ENCODE results near the gene LITAFD. TPM values are rescaled to one million over a fixed set of nuclear protein-coding genes. Genes with fewer than 3 reads are reported as not detected.

LITAFD gene
- polyA plus RNA-seq, 1 of the 3 experiments (the other 2 are of a cell fraction) = not detected

DNA sequence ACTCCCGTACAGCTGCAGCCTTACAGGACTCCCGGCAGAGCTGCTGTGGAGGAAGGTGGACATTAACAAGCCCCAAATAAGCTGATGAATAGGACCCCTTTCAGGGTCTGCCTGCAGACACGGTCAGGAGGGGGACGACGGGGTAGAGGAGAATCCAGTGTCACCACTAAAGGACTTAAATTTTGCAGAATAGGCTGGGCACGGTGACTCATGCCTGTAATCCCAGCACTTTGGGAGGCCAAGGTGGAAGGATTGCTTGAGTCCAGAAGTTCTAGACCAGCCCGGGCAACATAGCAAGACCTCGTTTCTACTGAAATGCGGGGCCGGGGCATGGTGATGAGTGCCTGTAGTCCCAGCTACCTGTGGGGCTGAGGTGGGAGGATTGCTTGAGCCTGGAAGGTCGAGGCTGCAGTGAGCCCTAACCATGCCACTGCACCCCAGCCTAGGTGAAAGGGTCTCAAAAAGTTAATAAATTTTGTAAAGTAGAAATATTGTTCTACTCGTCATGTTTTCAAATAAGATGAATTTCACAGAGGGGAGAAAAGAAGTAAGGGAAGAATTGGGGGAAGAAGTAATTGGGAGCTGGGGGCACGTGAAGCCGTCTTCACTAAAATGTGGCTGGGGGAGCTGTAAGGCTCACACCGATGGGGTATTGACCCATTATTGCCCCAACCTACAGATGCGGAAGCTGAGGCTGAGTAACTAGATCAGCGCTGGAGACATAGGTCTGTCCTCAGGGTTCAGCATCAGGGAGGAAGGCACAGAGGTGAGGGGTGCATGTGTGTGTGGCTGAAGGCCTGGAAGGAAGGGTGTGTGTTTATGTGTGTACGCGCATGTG lies 4.7 kb downstream of the LITAFD start:
- H3K9me2 ChIP-seq = no peaks in the 10 kb centered on the region
- H3F3A ChIP-seq (replicated peaks; ENCODE audit: insufficient read depth) = peaks cover 6% of the 10 kb centered on the region
- H2AFZ ChIP-seq (ENCODE audit: low read depth) = no peak overlapping the region
- H3K36me3 ChIP-seq (replicated peaks in 1 of 2; ENCODE audit: control insufficient read depth in 1 of 2, insufficient read depth in 2 of 2, low read length in 1 of 2) = peaks cover 5 to 23% of the 10 kb centered on the region in 2 experiments
- H3K9ac ChIP-seq = no peak overlapping the region
- 0 out of 2 replicates have a peak, but pooled peaks cover 12% of the 10 kb centered on the region for H4K20me1 ChIP-seq (ENCODE audit: insufficient read depth)
- 79% methylated on average over 19 of the region's 19 CpGs for WGBS (ENCODE audit: low lambda C conversion rate)
- H3K4me3 ChIP-seq (ENCODE audit: low read depth in 2 of 2, low read length in 1 of 2) = no peak overlapping the region
- no peaks in the 10 kb centered on the region for H3K9me3 ChIP-seq
- H3K4me2 ChIP-seq = peak overlapping the region; percentile 59; the same call in 1 of the 2 replicates
- H3K4me1 ChIP-seq (ENCODE audit: control insufficient read depth in 1 of 2, insufficient read depth in 2 of 2, low read depth in 1 of 2, low read length in 1 of 2) = peaks cover 9 to 32% of the 10 kb centered on the region in 2 experiments; a peak in 2 of 4 replicates
- CTCF ChIA-PET = interaction anchor here (0.6 to 7.5 kb wide), 7 partner anchors 13 to 352 kb away, joined by 3 to 45 read pairs (median 7); no protein-coding TSS in a partner anchor
- no peak for TF ChIP-seq FOXJ3 (CRISPR knock-in tag; IDR thresholded peaks at IDR 0.05)
- TF ChIP-seq EP300 (IDR thresholded peaks at IDR 0.05; ENCODE audit: borderline replicate concordance in 1 of 2, low read depth in 1 of 2, low read length in 1 of 2) = no peak
- no peak for TF ChIP-seq IRF3 (IDR thresholded peaks at IDR 0.05; ENCODE audit: low read depth, low read length)
- no peak for TF ChIP-seq GATA2 (CRISPR knock-in tag; IDR thresholded peaks at IDR 0.05)
- TF ChIP-seq NRF1 (IDR thresholded peaks at IDR 0.05; ENCODE audit: low read depth, low read length) = no peak
- TF ChIP-seq CHD2 (IDR thresholded peaks at IDR 0.05; ENCODE audit: low read length, partially characterized antibody) = no peak
- TF ChIP-seq SMC3 (IDR thresholded peaks at IDR 0.05; ENCODE audit: low read depth, low read length) = no peak
- no peak for TF ChIP-seq GABPA (IDR thresholded peaks at IDR 0.05; ENCODE audit: low read depth)
- no peak for TF ChIP-seq CTCF (IDR thresholded peaks at IDR 0.05)
- TF ChIP-seq NFIC (IDR thresholded peaks at IDR 0.05; ENCODE audit: borderline replicate concordance) = no peak
- TF ChIP-seq RAD21 (IDR thresholded peaks at IDR 0.05; ENCODE audit: low read length) = no peak
- no peak for DNase-seq
- no peak overlapping the region; a peak in 1 of 4 replicates for H3K27ac ChIP-seq (ENCODE audit: low read depth in 2 of 2, low read length in 1 of 2)
- POLR2A ChIA-PET = no interaction called here
- H3K27me3 ChIP-seq (ENCODE audit: insufficient read depth) = no peaks in the 10 kb centered on the region
- no peaks in the 10 kb centered on the region for H3K79me2 ChIP-seq (ENCODE audit: insufficient read depth)

DNA sequence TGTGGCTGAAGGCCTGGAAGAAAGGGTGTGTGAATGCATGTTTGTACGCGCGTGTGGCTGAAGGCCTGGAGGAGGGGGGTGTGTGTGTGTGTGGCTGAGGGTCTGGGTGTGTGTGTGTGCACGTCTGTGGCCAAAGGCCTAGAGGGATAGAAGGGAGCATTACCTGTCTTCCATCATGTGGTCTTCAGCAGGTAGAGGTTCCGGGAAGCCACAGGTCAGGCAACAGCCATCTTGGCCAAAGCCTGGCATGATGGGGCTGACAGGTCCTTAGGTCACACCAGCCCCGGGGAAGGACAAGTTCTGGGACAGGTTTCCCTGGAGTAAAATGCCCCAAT lies 5.2 kb downstream of the LITAFD start:
- Histone ChIP-seq H3F3A (replicated peaks; ENCODE audit: insufficient read depth) (peaks cover 6% of the 10 kb centered on the region), H3K4me2 (no peak overlapping the region), H3K9me2 (no peaks in the 10 kb centered on the region), H3K9me3 (no peaks in the 10 kb centered on the region), H3K9ac (no peak overlapping the region), H3K4me3 (ENCODE audit: low read depth in 2 of 2, low read length in 1 of 2) (no peak overlapping the region), H2AFZ (ENCODE audit: low read depth) (no peak overlapping the region), H4K20me1 (ENCODE audit: insufficient read depth) (0 out of 2 replicates have a peak, but pooled peaks cover 12% of the 10 kb centered on the region), H3K79me2 (ENCODE audit: insufficient read depth) (no peaks in the 10 kb centered on the region), H3K36me3 (replicated peaks in 1 of 2; ENCODE audit: control insufficient read depth in 1 of 2, insufficient read depth in 2 of 2, low read length in 1 of 2) (peaks cover 5 to 28% of the 10 kb centered on the region in 2 experiments), H3K27me3 (ENCODE audit: insufficient read depth) (no peaks in the 10 kb centered on the region), H3K4me1 (ENCODE audit: control insufficient read depth in 1 of 2, insufficient read depth in 2 of 2, low read depth in 1 of 2, low read length in 1 of 2) (peaks cover 9 to 32% of the 10 kb centered on the region in 2 experiments; a peak in 2 of 4 replicates), H3K27ac (ENCODE audit: low read depth in 2 of 2, low read length in 1 of 2) (peak overlapping the region in 1 of 2 experiments; percentile 80; a peak in 1 of 4 replicates)
- CTCF ChIA-PET = interaction anchor here (0.6 to 2.5 kb wide), 7 partner anchors 13 to 351 kb away, joined by 3 to 10 read pairs (median 5); no protein-coding TSS in a partner anchor
- WGBS (ENCODE audit: low lambda C conversion rate) = 97% methylated on average over 5 of the region's 6 CpGs
- POLR2A ChIA-PET = no interaction called here
- no peak for DNase-seq
- TF ChIP-seq, protein P1, sequence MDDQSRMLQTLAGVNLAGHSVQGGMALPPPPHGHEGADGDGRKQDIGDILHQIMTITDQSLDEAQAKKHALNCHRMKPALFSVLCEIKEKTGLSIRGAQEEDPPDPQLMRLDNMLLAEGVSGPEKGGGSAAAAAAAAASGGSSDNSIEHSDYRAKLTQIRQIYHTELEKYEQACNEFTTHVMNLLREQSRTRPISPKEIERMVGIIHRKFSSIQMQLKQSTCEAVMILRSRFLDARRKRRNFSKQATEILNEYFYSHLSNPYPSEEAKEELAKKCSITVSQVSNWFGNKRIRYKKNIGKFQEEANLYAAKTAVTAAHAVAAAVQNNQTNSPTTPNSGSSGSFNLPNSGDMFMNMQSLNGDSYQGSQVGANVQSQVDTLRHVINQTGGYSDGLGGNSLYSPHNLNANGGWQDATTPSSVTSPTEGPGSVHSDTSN (IDR thresholded peaks at IDR 0.05) = no peak
- no peak for TF ChIP-seq JUND (IDR thresholded peaks at IDR 0.05)
- no peak for TF ChIP-seq MEF2A (IDR thresholded peaks at IDR 0.05; ENCODE audit: borderline replicate concordance, low read depth)
- TF ChIP-seq SMC3 (IDR thresholded peaks at IDR 0.05; ENCODE audit: low read depth, low read length) = no peak
- no peak for TF ChIP-seq RFX5 (IDR thresholded peaks at IDR 0.05; ENCODE audit: low read length)
- no peak for TF ChIP-seq POLR2AphosphoS5 (IDR thresholded peaks at IDR 0.05; ENCODE audit: low read depth, low read length)
- no peak for TF ChIP-seq RXRA (IDR thresholded peaks at IDR 0.05; ENCODE audit: borderline replicate concordance, low read depth)
- no peak for TF ChIP-seq MXI1 (IDR thresholded peaks at IDR 0.05; ENCODE audit: low read depth, low read length)
- TF ChIP-seq FOXM1 (IDR thresholded peaks at IDR 0.05; ENCODE audit: low read depth) = no peak
- TF ChIP-seq REST (IDR thresholded peaks at IDR 0.05; ENCODE audit: low read depth, low read length) = no peak
